Glutamatergic neuron (in vitro differentiated cells): Measurements from ENCODE around the gene CRLF3. TPM values are rescaled to one million over a fixed set of nuclear protein-coding genes. Genes with fewer than 3 reads are reported as not detected.

Experiments used
- DNase-seq: peaks from one replicate; pipeline ENCODE4 v3.0.0; 2022
- H3K27ac Mint-ChIP-seq: one replicate; pipeline ENCODE4 v1.8.0; 2020; ENCODE audit warnings: mild to moderate bottlenecking, mixed read lengths, inconsistent platforms; ENCODE audit not compliant: unreplicated experiment
- H3K27me3 Mint-ChIP-seq: one replicate; pipeline ENCODE4 v1.8.0; 2020; ENCODE audit warnings: mild to moderate bottlenecking, moderate library complexity, mixed read lengths, inconsistent platforms; ENCODE audit not compliant: unreplicated experiment
- H3K36me3 Mint-ChIP-seq: one replicate; pipeline ENCODE4 v1.8.0; 2020; ENCODE audit warnings: mild to moderate bottlenecking, mixed read lengths, inconsistent platforms; ENCODE audit not compliant: unreplicated experiment
- H3K4me1 Mint-ChIP-seq: one replicate; pipeline ENCODE4 v1.8.0; 2020; ENCODE audit warnings: mild to moderate bottlenecking, low read depth, mixed read lengths, inconsistent platforms; ENCODE audit not compliant: unreplicated experiment
- H3K4me3 Mint-ChIP-seq: one replicate; pipeline ENCODE4 v1.8.0; 2020; ENCODE audit warnings: mild to moderate bottlenecking, mixed read lengths, inconsistent platforms; ENCODE audit not compliant: unreplicated experiment
- H3K9me3 Mint-ChIP-seq: one replicate; pipeline ENCODE4 v1.8.0; 2020; ENCODE audit warnings: mild to moderate bottlenecking, moderate library complexity, mixed read lengths, inconsistent platforms; ENCODE audit not compliant: unreplicated experiment
- CTCF ChIP-seq: fragments of 200-600 bp; sonication (generic); IDR thresholded peaks from one replicate; pipeline ENCODE4 v1.5.0; 2021; ENCODE audit not compliant: partially characterized antibody, unreplicated experiment
- total RNA-seq: library from RNA; stranded (reverse); fragmentation: NEBNext Ultra II Directional; extraction: Animal tissue kit (Norgen Biotek cat#: 25700); gene quantifications from one replicate; pipeline ENCODE4 v1.2.1, GENCODE V29; 2021; ENCODE audit not compliant: unreplicated experiment

CRLF3 gene
- total RNA-seq, 1 donor from 2014 or later = 9.0 TPM

GRCh38 chr17:30801671-30802070 lies 22.8 kb downstream of the CRLF3 start:
- DNase-seq = no peak
- no peak for TF ChIP-seq CTCF
- Mint-ChIP-seq H3K4me1 (no peaks in the 10 kb centered on the region), H3K27ac (no peak overlapping the region), H3K27me3 (peaks cover 2% of the 10 kb centered on the region), H3K9me3 (no peaks in the 10 kb centered on the region), H3K36me3 (peaks cover 5% of the 10 kb centered on the region), H3K4me3 (no peak overlapping the region)

- no peak overlapping the region for H3K4me3 Mint-ChIP-seq
- TF ChIP-seq CTCF = no peak
- H3K27me3 Mint-ChIP-seq = no peaks in the 10 kb centered on the region
- no peaks in the 10 kb centered on the region for H3K36me3 Mint-ChIP-seq
- DNase-seq = no peak
- H3K9me3 Mint-ChIP-seq = no peaks in the 10 kb centered on the region
- no peaks in the 10 kb centered on the region for H3K4me1 Mint-ChIP-seq
- no peak overlapping the region for H3K27ac Mint-ChIP-seq
These were observed 28.5 kb downstream of the CRLF3 start for GRCh38 chr17:30796016-30796415.

- no peaks in the 10 kb centered on the region for H3K36me3 Mint-ChIP-seq
- H3K4me1 Mint-ChIP-seq = no peaks in the 10 kb centered on the region
- H3K27ac Mint-ChIP-seq = no peak overlapping the region
- no peaks in the 10 kb centered on the region for H3K9me3 Mint-ChIP-seq
- H3K4me3 Mint-ChIP-seq = no peak overlapping the region
- no peaks in the 10 kb centered on the region for H3K27me3 Mint-ChIP-seq
- TF ChIP-seq CTCF = no peak
- DNase-seq = no peak
These were observed 30.1 kb downstream of the CRLF3 start for GRCh38 chr17:30794372-30794771.

- H3K27ac Mint-ChIP-seq = no peak overlapping the region
These were observed 31.1 kb downstream of the CRLF3 start for GRCh38 chr17:30793282-30793977.

GRCh38 chr17:30790279-30790678 lies 34.2 kb downstream of the CRLF3 start:
- no peaks in the 10 kb centered on the region for H3K36me3 Mint-ChIP-seq
- H3K4me1 Mint-ChIP-seq = no peaks in the 10 kb centered on the region
- no peak overlapping the region for H3K4me3 Mint-ChIP-seq
- no peak overlapping the region for H3K27ac Mint-ChIP-seq
- no peak for DNase-seq
- TF ChIP-seq CTCF = no peak
- no peaks in the 10 kb centered on the region for H3K27me3 Mint-ChIP-seq
- no peaks in the 10 kb centered on the region for H3K9me3 Mint-ChIP-seq

More at GRCh38 chr17:30793282-30793977, 31.1 kb downstream of the CRLF3 start:
- H3K36me3 Mint-ChIP-seq = no peaks in the 10 kb centered on the region
- no peaks in the 10 kb centered on the region for H3K27me3 Mint-ChIP-seq
- no peak for TF ChIP-seq CTCF
- DNase-seq = no peak
- no peaks in the 10 kb centered on the region for H3K4me1 Mint-ChIP-seq
- H3K4me3 Mint-ChIP-seq = no peak overlapping the region
- no peaks in the 10 kb centered on the region for H3K9me3 Mint-ChIP-seq
